ENCODE results near the gene DRAXIN. TPM values are rescaled to one million over a fixed set of nuclear protein-coding genes. Genes with fewer than 3 reads are reported as not detected.
A peak's percentile ranks its signal among the peaks of the same experiment; 100 is the strongest.

The DRAXIN gene
- total RNA-seq, 1 donor from 2014 or later = 9.7 TPM

DNA sequence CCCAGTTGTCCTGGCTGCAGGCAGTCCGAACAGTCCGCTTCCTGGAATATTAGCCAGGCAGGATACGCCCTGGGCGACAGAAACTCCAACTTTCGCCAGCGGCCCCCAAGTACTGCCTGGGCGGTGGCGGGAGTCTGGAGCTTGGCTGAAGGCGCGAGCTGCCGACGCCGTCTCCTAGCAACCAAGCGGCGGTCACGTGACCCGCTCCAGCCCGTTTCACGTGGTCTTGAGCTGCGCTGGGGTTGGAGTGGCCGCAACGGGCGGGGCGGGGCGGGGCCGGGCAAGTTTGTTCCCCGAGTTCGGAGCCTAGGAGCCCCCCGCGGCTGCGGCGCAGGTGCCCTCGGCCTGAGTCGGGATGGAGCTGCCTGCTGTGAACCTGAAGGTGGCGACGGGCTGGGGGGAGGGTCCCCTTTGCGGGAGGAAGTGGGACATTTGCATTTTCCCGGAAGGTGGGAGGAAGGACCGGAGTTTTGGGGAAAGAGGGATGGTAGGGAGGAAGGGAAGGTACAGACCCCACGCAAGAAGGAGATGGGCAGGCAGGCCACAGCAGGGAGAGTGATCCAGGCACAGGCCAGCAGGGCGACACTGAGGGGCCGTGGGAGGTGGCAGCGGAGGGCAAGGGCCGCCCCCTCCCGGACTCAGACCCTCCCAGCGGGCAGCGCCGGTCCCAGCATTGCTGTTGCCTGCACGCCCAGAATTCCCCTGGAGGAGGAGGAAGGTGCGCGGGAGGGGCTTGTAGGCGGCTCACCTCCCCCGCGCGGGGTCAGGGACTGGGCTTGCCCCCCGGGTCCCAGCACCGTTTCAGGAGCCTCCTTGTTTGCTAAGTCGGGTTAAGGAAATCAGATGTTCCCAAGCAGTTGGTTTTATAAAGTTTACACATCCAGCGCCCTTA is 44.6 kb downstream of the DRAXIN start, which contains the start of gene AGTRAP:
AGTRAP (plus strand) TSS at position 283 of the 892 bp plus-strand sequence; CDS start at position 356, 73 bp downstream.
- Mint-ChIP-seq H3K4me3 (peak within 1 kb of the TSS; percentile 95), H3K27ac (ENCODE audit: unreplicated experiment) (peak within 1 kb of the TSS; percentile 6), H3K9me3 (no peaks in the 10 kb centered on the region), H3K27me3 (ENCODE audit: low read depth) (no peaks in the 10 kb centered on the region), H3K36me3 (ENCODE audit: low read depth) (no peaks in the 10 kb centered on the region), H3K4me1 (peaks cover 25% of the 10 kb centered on the region)
- peak; percentile 90 for DNase-seq (ENCODE audit: low read depth, low spot score)
- peak; percentile 27 for TF ChIP-seq CTCF (conservative IDR thresholded peaks at IDR 0.05)

DNA sequence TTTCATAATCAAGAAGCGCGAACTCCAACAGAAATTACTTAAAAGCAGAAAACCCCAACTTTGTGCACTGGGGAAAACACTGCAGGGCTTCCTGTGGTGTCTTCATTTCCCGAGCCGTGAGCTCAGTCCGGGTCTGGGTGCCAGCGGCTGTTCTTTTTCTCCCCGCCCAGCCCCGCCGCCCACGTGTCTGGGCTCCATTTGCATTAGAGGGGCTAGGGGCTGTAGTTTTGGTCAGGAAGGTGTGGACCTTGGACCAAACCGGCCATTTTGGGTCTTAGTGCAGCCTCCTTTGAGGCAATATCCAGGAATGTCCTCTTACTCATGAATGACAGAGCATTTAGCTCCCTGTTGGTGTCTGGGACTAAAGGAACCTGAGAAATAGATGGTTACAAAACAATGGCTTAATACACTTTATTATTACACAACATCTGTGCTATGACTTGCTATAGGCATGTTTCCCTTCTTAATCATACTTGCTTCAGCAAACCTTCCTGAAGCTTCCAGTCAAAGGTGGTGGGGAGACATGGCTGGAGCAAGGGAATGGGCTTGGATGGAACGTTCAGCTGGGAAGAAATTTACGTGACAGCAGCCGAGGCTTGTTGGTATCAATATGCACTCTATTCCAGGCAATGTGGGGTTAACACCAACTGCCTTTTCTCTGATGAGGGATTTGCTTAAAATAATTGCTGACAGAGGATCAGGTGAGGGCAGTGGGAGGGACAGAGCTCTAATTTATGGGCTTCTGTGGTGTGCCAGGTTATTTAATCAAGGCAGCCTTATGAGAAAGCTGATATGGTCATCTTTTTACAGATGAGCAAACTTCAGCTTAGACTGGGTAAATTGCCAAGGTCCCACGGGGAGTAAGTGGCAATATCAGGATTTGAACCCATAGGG is 45.5 kb downstream of the DRAXIN start:
- DNase-seq (ENCODE audit: low read depth, low spot score) = no peak
- no peaks in the 10 kb centered on the region for H3K27me3 Mint-ChIP-seq (ENCODE audit: low read depth)
- H3K9me3 Mint-ChIP-seq = no peaks in the 10 kb centered on the region
- H3K36me3 Mint-ChIP-seq (ENCODE audit: low read depth) = no peaks in the 10 kb centered on the region
- peaks cover 17% of the 10 kb centered on the region for H3K4me1 Mint-ChIP-seq
- TF ChIP-seq CTCF (conservative IDR thresholded peaks at IDR 0.05) = no peak
- no peak overlapping the region for H3K27ac Mint-ChIP-seq (ENCODE audit: unreplicated experiment)
- peak overlapping the region; percentile 95 for H3K4me3 Mint-ChIP-seq

DNA sequence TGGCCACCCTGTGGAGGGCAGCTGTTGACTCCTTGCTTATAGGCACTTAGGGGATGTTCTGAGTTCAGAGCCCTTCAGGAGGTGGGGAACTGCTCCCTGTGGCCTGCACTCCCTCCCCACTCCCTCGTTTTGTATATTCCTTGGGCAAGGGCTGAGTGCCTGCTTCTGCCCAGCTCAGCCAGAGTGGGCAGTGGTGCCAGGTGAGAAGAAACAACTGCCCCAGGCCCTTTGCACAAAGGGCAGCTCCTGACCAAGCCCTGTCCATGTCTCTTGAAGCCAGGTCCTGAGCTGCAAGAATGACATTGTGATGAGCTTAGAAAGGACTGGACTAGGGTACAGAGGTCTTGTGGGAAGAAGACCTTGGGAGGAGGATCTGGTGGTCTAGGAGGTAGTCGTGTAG is 46.6 kb downstream of the DRAXIN start:
- Mint-ChIP-seq H3K9me3 (no peaks in the 10 kb centered on the region), H3K27ac (ENCODE audit: unreplicated experiment) (no peak overlapping the region), H3K4me1 (peaks cover 14% of the 10 kb centered on the region), H3K36me3 (ENCODE audit: low read depth) (no peaks in the 10 kb centered on the region), H3K27me3 (ENCODE audit: low read depth) (no peaks in the 10 kb centered on the region), H3K4me3 (peak overlapping the region; percentile 66)
- DNase-seq (ENCODE audit: low read depth, low spot score) = no peak
- no peak for TF ChIP-seq CTCF (conservative IDR thresholded peaks at IDR 0.05)

- Mint-ChIP-seq H3K9me3 (no peaks in the 10 kb centered on the region), H3K4me3 (peak overlapping the region; percentile 66), H3K27ac (ENCODE audit: unreplicated experiment) (no peak overlapping the region), H3K27me3 (ENCODE audit: low read depth) (no peaks in the 10 kb centered on the region), H3K36me3 (ENCODE audit: low read depth) (no peaks in the 10 kb centered on the region), H3K4me1 (peaks cover 13% of the 10 kb centered on the region)
- TF ChIP-seq CTCF (conservative IDR thresholded peaks at IDR 0.05) = no peak
- DNase-seq (ENCODE audit: low read depth, low spot score) = no peak
Observed at GRCh38 chr1:11738783-11739182, 47.3 kb downstream of the DRAXIN start.

All from neural crest cell (in vitro differentiated cells).